Measurements from ENCODE around the gene PRPSAP1. TPM values are rescaled to one million over a fixed set of nuclear protein-coding genes. Genes with fewer than 3 reads are reported as not detected.
A peak's percentile ranks its signal among the peaks of the same experiment; 100 is the strongest.

The PRPSAP1 gene
- total and polyA plus RNA-seq, 2 of the 8 experiments (the other 6 are each of a cell fraction or from before 2014, with no cell fraction given), result 32.0 to 54.2 TPM

- Histone ChIP-seq H2BK5ac (ENCODE audit: low read depth, low read length) (no peak overlapping the region), H4K5ac (ENCODE audit: insufficient read length, low read depth, low read length) (no peak overlapping the region), H3K9me3 (ENCODE audit: insufficient read depth in 2 of 2, low read depth in 1 of 2, low read length in 1 of 2) (no peaks in the 10 kb centered on the region), H2AK5ac (ENCODE audit: low read depth, low read length) (no peak overlapping the region), H4K8ac (ENCODE audit: extremely low read depth, insufficient read depth, low read length) (no peak overlapping the region; the same call in 1 of the 2 replicates), H3K9ac (replicated peaks in 1 of 4; ENCODE audit: extremely low read depth in 1 of 4, low read depth in 3 of 4, low read length in 3 of 4) (no peak overlapping the region), H3K36me3 (ENCODE audit: control insufficient read depth in 2 of 4, insufficient read depth in 4 of 4, low read length in 3 of 4) (no peaks in the 10 kb centered on the region), H3K56ac (replicated peaks; ENCODE audit: insufficient read length, low read depth, low read length) (peak overlapping the region; percentile 10), H4K91ac (replicated peaks; ENCODE audit: insufficient read length, low read length) (no peak overlapping the region), H3K79me2 (ENCODE audit: control insufficient read depth in 1 of 2, insufficient read depth in 2 of 2, low read length in 2 of 2) (no peaks in the 10 kb centered on the region), H3K79me1 (ENCODE audit: low read depth, low read length) (no peaks in the 10 kb centered on the region), H3K23me2 (ENCODE audit: low read depth, low read length) (peaks cover 23% of the 10 kb centered on the region), H4K20me1 (replicated peaks in 1 of 2; ENCODE audit: control insufficient read depth in 1 of 2, insufficient read depth in 2 of 2, low read length in 2 of 2) (peaks cover 0 to 2% of the 10 kb centered on the region in 2 experiments), H3K27me3 (replicated peaks in 1 of 4; ENCODE audit: control insufficient read depth in 3 of 4, extremely low read depth in 1 of 4, insufficient read depth in 3 of 4, low read length in 3 of 4) (peaks cover 18 to 40% (median 33%) of the 10 kb centered on the region in 4 experiments; a peak in 6 of 7 replicates), H2BK15ac (ENCODE audit: low read length) (no peak overlapping the region), H3K27ac (ENCODE audit: low read depth, low read length) (no peak overlapping the region), H2AFZ (ENCODE audit: low read length) (no peak overlapping the region), H2BK20ac (ENCODE audit: low read length) (0 out of 2 replicates have a peak overlapping the region, but pooled peaks have one; percentile 1), H3K4me3 (ENCODE audit: extremely low read depth in 1 of 4, insufficient read depth in 2 of 4, low read depth in 3 of 4, low read length in 4 of 4) (peak overlapping the region in 3 of 4 experiments; percentile 16 to 80 (median 26); a peak in 3 of 8 replicates), H2BK12ac (ENCODE audit: low read depth, low read length) (0 out of 2 replicates have a peak overlapping the region, but pooled peaks have one; percentile 11), H2BK120ac (replicated peaks; ENCODE audit: low read depth, low read length) (no peak overlapping the region), H3K18ac (ENCODE audit: extremely low read depth, low read length) (peak overlapping the region; percentile 32; the same call in 1 of the 2 replicates), H3K23ac (ENCODE audit: insufficient read length) (no peak overlapping the region), H3K4me2 (ENCODE audit: insufficient read depth in 1 of 2, low read depth in 2 of 2, low read length in 2 of 2) (peak overlapping the region; percentile 92 to 95), H3K14ac (ENCODE audit: insufficient read length) (no peak overlapping the region), H3K4ac (replicated peaks; ENCODE audit: insufficient read length, low read depth, low read length) (no peak overlapping the region), H3K4me1 (replicated peaks in 1 of 4; ENCODE audit: control insufficient read depth in 3 of 4, insufficient read depth in 4 of 4, low read length in 3 of 4) (peaks cover 0 to 41% (median 16%) of the 10 kb centered on the region in 4 experiments; a peak in 5 of 7 replicates)
- WGBS, 2 experiments (ENCODE audit: extremely low coverage in 1 of 2, insufficient coverage in 1 of 2, insufficient read length in 1 of 2, insufficient replicate concordance in 2 of 2, low coverage in 1 of 2, low lambda C conversion rate in 2 of 2, missing lambda C conversion rate in 1 of 2), result 56% methylated on average over 19 of the region's 19 CpGs; no CpG with 5 or more reads in 1 of the 2 experiments
- ChIA-PET POLR2A (ENCODE audit: partially characterized antibody) (interaction anchor here (0.9 to 2.5 kb wide), 2 partner anchors 8 to 28 kb away, joined by 4 to 12 read pairs; partner anchors contain the start of gene PRPSAP1), CTCF (ENCODE audit: partially characterized antibody) (interaction anchor here (0.9 to 28.1 kb wide), 11 partner anchors 8 to 377 kb away, joined by 3 to 635 read pairs (median 4); partner anchors contain the start of gene PRPSAP1)
- FAIRE-seq (no peak), DNase-seq (ENCODE audit: low read depth in 1 of 2, low spot score in 2 of 2) (no peak)
- 0 out of 2 replicates have a peak, but pooled peaks have one; percentile 6 for TF ChIP-seq PHF8 (conservative IDR thresholded peaks at IDR 0.05; ENCODE audit: low read depth, low read length)
- TF ChIP-seq BRCA1 (IDR thresholded peaks at IDR 0.05; ENCODE audit: low read depth, low read length), result no peak
- TF ChIP-seq CTCF (IDR thresholded peaks at IDR 0.05; ENCODE audit: control extremely low read depth in 1 of 3, insufficient read depth in 1 of 3, low read depth in 1 of 3, low read length in 3 of 3), result no peak
These were observed 28.1 kb upstream of the PRPSAP1 start for GRCh38 chr17:76381633-76382350.
